G401.6 (cell line): ENCODE measurements around the gene GPR89A.

Source experiments
- FAIRE-seq: peaks from 2 replicates; lab custom pipeline; 2012; peaks lifted over from hg19 to GRCh38; lab: Jason Lieb, UNC

The GPR89A gene

GRCh38 chr1:145688328-145688727, 80.5 kb downstream of the GPR89A start:
- no peak for FAIRE-seq

- no peak for FAIRE-seq
Measured at GRCh38 chr1:145688924-145689323, 81.1 kb downstream of the GPR89A start.

- no peak for FAIRE-seq
Measured at GRCh38 chr1:145689922-145690321, 82.1 kb downstream of the GPR89A start.

GRCh38 chr1:145690587-145691558, 83.1 kb downstream of the GPR89A start:
- no peak for FAIRE-seq

GRCh38 chr1:145692785-145693443, 85.1 kb downstream of the GPR89A start:
- FAIRE-seq: no peak

GRCh38 chr1:145695821-145696629, 88.2 kb downstream of the GPR89A start:
- no peak for FAIRE-seq

- FAIRE-seq: no peak
Measured at GRCh38 chr1:145696630-145696960, 88.8 kb downstream of the GPR89A start.

GRCh38 chr1:145701306-145701862, 93.6 kb downstream of the GPR89A start:
- FAIRE-seq: no peak

- no peak for FAIRE-seq
Measured at GRCh38 chr1:145702052-145702451, 94.3 kb downstream of the GPR89A start.

- FAIRE-seq: no peak
Measured at GRCh38 chr1:145702826-145703225, 95.0 kb downstream of the GPR89A start.

GRCh38 chr1:145705622-145706021, 97.8 kb downstream of the GPR89A start:
- FAIRE-seq: no peak

- no peak for FAIRE-seq
Measured at GRCh38 chr1:145706086-145706664, 98.4 kb downstream of the GPR89A start.

GRCh38 chr1:145707183-145707867, 99.5 kb downstream of the GPR89A start, which contains the start of gene PDZK1:
Gene PDZK1, minus strand, starts transcription at chr1:145707368. Its CDS starts 19,347 bp downstream, at chr1:145688021.
- no peak for FAIRE-seq

- FAIRE-seq: no peak
Measured at GRCh38 chr1:145708063-145708462, 100.3 kb downstream of the GPR89A start.

- FAIRE-seq: no peak
Measured at GRCh38 chr1:145710291-145711027, 102.7 kb downstream of the GPR89A start.

- no peak for FAIRE-seq
Measured at GRCh38 chr1:145711213-145711651, 103.4 kb downstream of the GPR89A start.

- no peak for FAIRE-seq
Measured at GRCh38 chr1:145714524-145715111, 106.8 kb downstream of the GPR89A start.

GRCh38 chr1:145716641-145717345, 109.0 kb downstream of the GPR89A start:
- FAIRE-seq: no peak

- FAIRE-seq: no peak
Measured at GRCh38 chr1:145717833-145718232, 110.0 kb downstream of the GPR89A start.
